Breast epithelium (tissue), 3 donors: ENCODE measurements around the gene WASF3.

Experiments used
- CTCF ChIP-seq, 3 donors: fragments of 450-650 bp; IDR thresholded peaks; one replicate each; pipeline ENCODE4 v1.5.1; 2016 to 2017; ENCODE audit warnings: antibody characterized with exemption in 3 of 3, mild to moderate bottlenecking in 3 of 3, moderate library complexity in 3 of 3
- POLR2A ChIP-seq: fragments of 450-650 bp; IDR thresholded peaks from one replicate; pipeline ENCODE4 v1.6.1; 2016; ENCODE audit warnings: antibody characterized with exemption, mild to moderate bottlenecking, moderate library complexity
- POLR2AphosphoS5 ChIP-seq, 3 donors: sonication (generic); formaldehyde crosslinking; IDR thresholded peaks; one replicate each; pipeline ENCODE4 v1.6.1; 2017; ENCODE audit warnings: antibody characterized with exemption in 3 of 3

- TF ChIP-seq CTCF (IDR thresholded peaks at IDR 0.05): no peak
- no peak for TF ChIP-seq POLR2A
- TF ChIP-seq POLR2AphosphoS5 (IDR thresholded peaks at IDR 0.05): no peak
Observed at GRCh38 chr13:26629260-26629825, 71.9 kb downstream of the WASF3 start.
